ENCODE measurements around the gene FRG2.

- TF ChIP-seq CTCF (conservative IDR thresholded peaks at IDR 0.05) (no peak), ZFX (IDR thresholded peaks at IDR 0.05) (no peak)
Observed at GRCh38 chr4:189979196-189980047, 47.6 kb downstream of the FRG2 start.
